Mesodermal cell (in vitro differentiated cells): ENCODE results near the gene CAPN8.

Experiments used
- H3K27ac ChIP-seq: 2 replicates; pipeline ENCODE4 v1.7.0; 2013; ENCODE audit warnings: mild to moderate bottlenecking, low read depth, low read length, moderate library complexity; ENCODE audit not compliant: severe bottlenecking
- H3K36me3 ChIP-seq: 2 replicates; pipeline ENCODE4 v1.7.1; 2013; ENCODE audit warnings: mild to moderate bottlenecking, low read length, moderate library complexity; ENCODE audit not compliant: control insufficient read depth, insufficient read depth
- H3K4me1 ChIP-seq: one replicate; pipeline ENCODE4 v1.7.1; 2013; ENCODE audit warnings: mild to moderate bottlenecking, low read length; ENCODE audit not compliant: insufficient read depth, control insufficient read depth, poor library complexity, severe bottlenecking
- H3K4me3 ChIP-seq: 2 replicates; pipeline ENCODE4 v1.7.0; 2013; ENCODE audit warnings: low read length, control low read depth, mild to moderate bottlenecking; ENCODE audit not compliant: insufficient read depth, poor library complexity, severe bottlenecking; ENCODE audit errors: extremely low read depth
- H3K9me3 ChIP-seq: 2 replicates; pipeline ENCODE4 v1.7.1; 2013; ENCODE audit warnings: mild to moderate bottlenecking, low read length, moderate library complexity; ENCODE audit not compliant: control insufficient read depth
- WGBS, 2 experiments: methylation state at CpG; one replicate each; pipeline ENCODE4 v1.1.5; 2013; ENCODE audit warnings: missing lambda C conversion rate in 2 of 2; ENCODE audit not compliant: insufficient coverage in 2 of 2; 5-methylcytosine and 5-hydroxymethylcytosine counted together

The CAPN8 gene

GRCh38 chr1:223709598-223709997, 44.1 kb upstream of the CAPN8 start:
- WGBS, 2 experiments = 93% methylated on average over 2 of the region's 3 CpGs; no CpG with 5 or more reads in 1 of the 2 experiments
- Histone ChIP-seq H3K4me1 (peaks cover 48% of the 10 kb centered on the region), H3K36me3 (peaks cover 10% of the 10 kb centered on the region), H3K27ac (no peak overlapping the region), H3K9me3 (no peaks in the 10 kb centered on the region), H3K4me3 (no peak overlapping the region)

GRCh38 chr1:223708651-223709268, 43.3 kb upstream of the CAPN8 start:
- Histone ChIP-seq H3K4me3 (no peak overlapping the region), H3K27ac (peak overlapping the region; percentile 59), H3K36me3 (peaks cover 2% of the 10 kb centered on the region), H3K4me1 (peaks cover 43% of the 10 kb centered on the region), H3K9me3 (no peaks in the 10 kb centered on the region)
- 87 to 91% methylated on average over 3 of the region's 3 CpGs for WGBS, 2 experiments

- H3K27ac ChIP-seq = peak overlapping the region; percentile 89
- 95 to 100% methylated on average over 5 of the region's 5 CpGs for WGBS, 2 experiments
- H3K4me1 ChIP-seq = peaks cover 47% of the 10 kb centered on the region
- H3K9me3 ChIP-seq = no peaks in the 10 kb centered on the region
- H3K4me3 ChIP-seq = no peak overlapping the region
- H3K36me3 ChIP-seq = no peaks in the 10 kb centered on the region
These were observed 42.5 kb upstream of the CAPN8 start for GRCh38 chr1:223708001-223708359.

GRCh38 chr1:223707256-223708000, 41.9 kb upstream of the CAPN8 start:
- Histone ChIP-seq H3K36me3 (no peaks in the 10 kb centered on the region), H3K27ac (peak overlapping the region; percentile 89), H3K4me1 (peaks cover 50% of the 10 kb centered on the region), H3K9me3 (no peaks in the 10 kb centered on the region), H3K4me3 (no peak overlapping the region)
- 45 to 69% methylated on average over 6 of the region's 6 CpGs for WGBS, 2 experiments

- WGBS, 2 experiments = 74 to 77% methylated on average over 9 to 12 of the region's 12 CpGs
- peaks cover 55% of the 10 kb centered on the region for H3K4me1 ChIP-seq
- H3K27ac ChIP-seq = peak overlapping the region; percentile 89
- no peak overlapping the region for H3K4me3 ChIP-seq
- H3K9me3 ChIP-seq = no peaks in the 10 kb centered on the region
- no peaks in the 10 kb centered on the region for H3K36me3 ChIP-seq
These were observed 40.8 kb upstream of the CAPN8 start for GRCh38 chr1:223706077-223706973.

- peak overlapping the region; percentile 89 for H3K27ac ChIP-seq
- WGBS, 2 experiments = 83 to 98% methylated on average over 4 to 5 of the region's 8 CpGs
- no peak overlapping the region for H3K4me3 ChIP-seq
- no peaks in the 10 kb centered on the region for H3K9me3 ChIP-seq
- H3K36me3 ChIP-seq = no peaks in the 10 kb centered on the region
- peaks cover 65% of the 10 kb centered on the region for H3K4me1 ChIP-seq
These were observed 39.7 kb upstream of the CAPN8 start for GRCh38 chr1:223704921-223705878.

- H3K27ac ChIP-seq = no peak overlapping the region
- no peak overlapping the region for H3K4me3 ChIP-seq
- 73 to 100% methylated on average over 1 of the region's 1 CpG for WGBS, 2 experiments
- no peaks in the 10 kb centered on the region for H3K36me3 ChIP-seq
- no peaks in the 10 kb centered on the region for H3K9me3 ChIP-seq
- peaks cover 68% of the 10 kb centered on the region for H3K4me1 ChIP-seq
These were observed 38.1 kb upstream of the CAPN8 start for GRCh38 chr1:223703668-223704013.

GRCh38 chr1:223702735-223703667, 37.5 kb upstream of the CAPN8 start:
- peak overlapping the region; percentile 69 for H3K27ac ChIP-seq
- peaks cover 63% of the 10 kb centered on the region for H3K4me1 ChIP-seq
- H3K36me3 ChIP-seq = no peaks in the 10 kb centered on the region
- H3K4me3 ChIP-seq = no peak overlapping the region
- WGBS, 2 experiments = 76 to 78% methylated on average over 2 to 3 of the region's 4 CpGs
- H3K9me3 ChIP-seq = no peaks in the 10 kb centered on the region

GRCh38 chr1:223700942-223701637, 35.6 kb upstream of the CAPN8 start:
- Histone ChIP-seq H3K36me3 (no peaks in the 10 kb centered on the region), H3K4me1 (peaks cover 47% of the 10 kb centered on the region), H3K4me3 (no peak overlapping the region), H3K27ac (peak overlapping the region; percentile 98), H3K9me3 (no peaks in the 10 kb centered on the region)
- 17 to 38% methylated on average over 7 to 8 of the region's 8 CpGs for WGBS, 2 experiments
